ENCODE data around the gene ATP6V1D.
"Not testable (repeated sequence)": the region's sequence is repeated elsewhere in the genome, so short reads cannot be mapped to it uniquely, and the experiment has no call there.

Gene ATP6V1D

DNA sequence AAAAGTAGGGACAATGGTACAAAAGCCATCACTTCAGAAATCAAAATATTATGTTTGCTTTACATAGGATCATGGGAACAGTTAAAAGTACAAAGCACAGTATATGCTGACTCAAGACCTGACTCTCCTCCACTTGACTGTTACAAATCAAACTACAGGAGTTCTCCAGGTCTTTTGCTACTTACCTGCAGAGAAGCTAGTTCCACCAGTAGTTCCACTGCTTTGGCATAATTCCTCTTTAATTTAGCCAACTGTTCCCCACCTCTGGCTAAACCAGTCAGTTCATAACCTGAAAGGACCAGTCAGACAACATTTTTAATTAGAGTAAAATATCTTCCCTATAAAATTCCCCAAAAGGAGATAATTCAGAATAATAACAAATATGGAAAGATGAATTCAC, 14.0 kb downstream of the ATP6V1D start:
- Histone ChIP-seq H3K9me3 (ENCODE audit: insufficient read depth, low read length) (no peaks in the 10 kb centered on the region), H3K4me2 (ENCODE audit: low read depth, low read length, poor library complexity, severe bottlenecking) (no peak overlapping the region), H3K79me2 (ENCODE audit: insufficient read depth, low read length) (no peaks in the 10 kb centered on the region), H3K4me3 (ENCODE audit: insufficient read depth, low read length, poor library complexity, severe bottlenecking) (no peak overlapping the region), H3K9me2 (replicated peaks; ENCODE audit: insufficient read depth, low read length) (no peaks in the 10 kb centered on the region), H2AFZ (ENCODE audit: low read depth, low read length, severe bottlenecking) (no peak overlapping the region), H3F3A (ENCODE audit: insufficient read depth) (no peaks in the 10 kb centered on the region), H3K27ac (ENCODE audit: low read depth, low read length) (no peak overlapping the region), H3K9ac (ENCODE audit: low read length) (no peak overlapping the region), H4K20me1 (ENCODE audit: low read depth, low read length) (no peaks in the 10 kb centered on the region), H3K27me3 (ENCODE audit: low read length) (no peaks in the 10 kb centered on the region), H3K36me3 (ENCODE audit: low read length) (no peaks in the 10 kb centered on the region)
- TF ChIP-seq, protein P1, sequence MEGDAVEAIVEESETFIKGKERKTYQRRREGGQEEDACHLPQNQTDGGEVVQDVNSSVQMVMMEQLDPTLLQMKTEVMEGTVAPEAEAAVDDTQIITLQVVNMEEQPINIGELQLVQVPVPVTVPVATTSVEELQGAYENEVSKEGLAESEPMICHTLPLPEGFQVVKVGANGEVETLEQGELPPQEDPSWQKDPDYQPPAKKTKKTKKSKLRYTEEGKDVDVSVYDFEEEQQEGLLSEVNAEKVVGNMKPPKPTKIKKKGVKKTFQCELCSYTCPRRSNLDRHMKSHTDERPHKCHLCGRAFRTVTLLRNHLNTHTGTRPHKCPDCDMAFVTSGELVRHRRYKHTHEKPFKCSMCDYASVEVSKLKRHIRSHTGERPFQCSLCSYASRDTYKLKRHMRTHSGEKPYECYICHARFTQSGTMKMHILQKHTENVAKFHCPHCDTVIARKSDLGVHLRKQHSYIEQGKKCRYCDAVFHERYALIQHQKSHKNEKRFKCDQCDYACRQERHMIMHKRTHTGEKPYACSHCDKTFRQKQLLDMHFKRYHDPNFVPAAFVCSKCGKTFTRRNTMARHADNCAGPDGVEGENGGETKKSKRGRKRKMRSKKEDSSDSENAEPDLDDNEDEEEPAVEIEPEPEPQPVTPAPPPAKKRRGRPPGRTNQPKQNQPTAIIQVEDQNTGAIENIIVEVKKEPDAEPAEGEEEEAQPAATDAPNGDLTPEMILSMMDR (IDR thresholded peaks at IDR 0.05; ENCODE audit: insufficient read depth, low read length, poor library complexity, severe bottlenecking) = no peak
- no peak for TF ChIP-seq EZH2phosphoT487 (conservative IDR thresholded peaks at IDR 0.05; ENCODE audit: low read length)

DNA sequence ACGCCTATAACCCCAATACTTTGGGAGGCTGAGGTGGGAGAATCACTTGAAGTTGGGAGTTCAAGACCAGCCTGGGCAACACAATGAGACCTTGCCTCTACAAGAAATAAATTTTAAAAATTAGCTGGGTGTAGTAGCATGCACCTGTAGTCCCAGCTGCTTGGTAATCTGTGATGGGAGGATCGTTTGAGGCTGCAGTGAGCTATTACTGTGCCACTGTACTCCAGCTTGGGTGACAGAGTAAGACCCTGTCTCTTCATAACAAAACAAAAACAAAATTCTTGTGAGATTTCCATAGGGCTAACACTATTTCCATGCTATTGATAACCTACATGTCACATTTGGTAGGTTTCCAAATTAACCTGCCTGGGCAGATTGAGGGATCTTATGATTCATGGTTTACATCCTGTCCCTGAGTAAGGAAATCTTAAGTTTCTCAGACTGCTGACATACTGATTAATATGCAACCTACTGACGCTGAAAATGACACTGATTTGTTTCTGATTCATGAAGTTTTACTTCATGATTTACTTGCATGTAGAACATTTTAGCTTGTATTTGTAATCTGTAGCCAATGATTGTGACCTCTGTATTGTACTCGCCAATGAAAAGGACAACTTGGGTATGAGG, 15.9 kb downstream of the ATP6V1D start:
- TF ChIP-seq EZH2phosphoT487 (conservative IDR thresholded peaks at IDR 0.05; ENCODE audit: low read length) = no peak
- TF ChIP-seq, protein P1 (IDR thresholded peaks at IDR 0.05; ENCODE audit: insufficient read depth, low read length, poor library complexity, severe bottlenecking) = no peak
- no peak overlapping the region for H3K27ac ChIP-seq (ENCODE audit: low read depth, low read length)
- H3K4me2 ChIP-seq (ENCODE audit: low read depth, low read length, poor library complexity, severe bottlenecking) = no peak overlapping the region
- H3F3A ChIP-seq (ENCODE audit: insufficient read depth) = no peaks in the 10 kb centered on the region
- 0 out of 2 replicates have a peak, but pooled peaks cover 3% of the 10 kb centered on the region for H3K36me3 ChIP-seq (ENCODE audit: low read length)
- H4K20me1 ChIP-seq (ENCODE audit: low read depth, low read length) = no peaks in the 10 kb centered on the region
- H3K9ac ChIP-seq (ENCODE audit: low read length) = no peak overlapping the region
- no peaks in the 10 kb centered on the region for H3K9me2 ChIP-seq (replicated peaks; ENCODE audit: insufficient read depth, low read length)
- H2AFZ ChIP-seq (ENCODE audit: low read depth, low read length, severe bottlenecking) = no peak overlapping the region
- no peaks in the 10 kb centered on the region for H3K27me3 ChIP-seq (ENCODE audit: low read length)
- H3K79me2 ChIP-seq (ENCODE audit: insufficient read depth, low read length) = no peaks in the 10 kb centered on the region
- no peaks in the 10 kb centered on the region for H3K9me3 ChIP-seq (ENCODE audit: insufficient read depth, low read length)
- no peak overlapping the region for H3K4me3 ChIP-seq (ENCODE audit: insufficient read depth, low read length, poor library complexity, severe bottlenecking)

DNA sequence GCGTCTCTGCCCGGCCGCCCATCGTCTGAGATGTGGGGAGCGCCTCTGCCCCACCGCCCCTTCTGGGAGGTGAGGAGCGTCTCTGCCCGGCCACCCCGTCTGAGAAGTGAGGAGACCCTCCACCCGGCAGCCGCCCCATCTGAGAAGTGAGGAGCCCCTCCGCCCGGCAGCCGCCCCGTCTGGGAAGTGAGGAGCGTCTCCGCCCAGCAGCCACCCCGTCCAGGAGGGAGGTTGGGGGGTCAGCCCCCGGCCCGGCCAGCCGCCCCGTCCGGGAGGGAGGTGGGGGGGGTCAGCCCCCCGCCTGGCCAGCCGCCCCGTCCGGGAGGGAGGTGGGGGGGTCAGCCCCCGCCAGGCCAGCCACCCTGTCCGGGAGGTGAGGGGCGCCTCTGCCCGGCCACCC, 18.4 kb downstream of the ATP6V1D start:
- not testable (repeated sequence) for H2AFZ ChIP-seq (ENCODE audit: low read depth, low read length, severe bottlenecking); H3K27ac ChIP-seq (ENCODE audit: low read depth, low read length); H4K20me1 ChIP-seq (ENCODE audit: low read depth, low read length); H3K9ac ChIP-seq (ENCODE audit: low read length); H3K9me2 ChIP-seq (replicated peaks; ENCODE audit: insufficient read depth, low read length); H3K27me3 ChIP-seq (ENCODE audit: low read length); H3K4me3 ChIP-seq (ENCODE audit: insufficient read depth, low read length, poor library complexity, severe bottlenecking); H3K79me2 ChIP-seq (ENCODE audit: insufficient read depth, low read length); H3K9me3 ChIP-seq (ENCODE audit: insufficient read depth, low read length); H3K4me2 ChIP-seq (ENCODE audit: low read depth, low read length, poor library complexity, severe bottlenecking); H3F3A ChIP-seq (ENCODE audit: insufficient read depth); H3K36me3 ChIP-seq (ENCODE audit: low read length)

DNA sequence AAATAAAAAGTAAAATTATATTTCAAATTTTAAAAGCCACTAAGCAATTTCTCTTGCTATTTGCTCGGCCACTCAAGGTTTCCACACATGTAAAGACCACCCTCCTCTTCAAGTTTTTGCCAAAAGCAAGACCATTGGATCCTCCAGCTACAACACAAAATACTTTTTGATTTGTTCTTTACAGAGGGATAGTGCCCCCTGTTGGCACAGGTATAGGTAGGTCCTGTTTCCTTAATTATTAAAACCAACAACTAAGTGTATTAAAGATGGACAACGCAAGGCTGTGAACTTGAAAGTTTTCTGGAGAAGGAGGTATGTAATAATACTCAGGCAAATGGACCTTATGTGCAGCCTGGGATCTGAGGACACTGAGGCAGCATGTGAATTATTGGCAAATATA, 23.8 kb downstream of the ATP6V1D start:
- TF ChIP-seq EZH2phosphoT487 (conservative IDR thresholded peaks at IDR 0.05; ENCODE audit: low read length) = no peak
- TF ChIP-seq, protein P1 (IDR thresholded peaks at IDR 0.05; ENCODE audit: insufficient read depth, low read length, poor library complexity, severe bottlenecking) = peak; percentile 74
- no peak overlapping the region for H3K4me2 ChIP-seq (ENCODE audit: low read depth, low read length, poor library complexity, severe bottlenecking)

More for the DNA sequence above, 23.8 kb downstream of the ATP6V1D start:
- no peak overlapping the region for H2AFZ ChIP-seq (ENCODE audit: low read depth, low read length, severe bottlenecking)
- H3K79me2 ChIP-seq (ENCODE audit: insufficient read depth, low read length) = no peaks in the 10 kb centered on the region
- H3K27me3 ChIP-seq (ENCODE audit: low read length) = no peaks in the 10 kb centered on the region
- H3K9ac ChIP-seq (ENCODE audit: low read length) = no peak overlapping the region
- no peaks in the 10 kb centered on the region for H3K9me2 ChIP-seq (replicated peaks; ENCODE audit: insufficient read depth, low read length)
- H3F3A ChIP-seq (ENCODE audit: insufficient read depth) = no peaks in the 10 kb centered on the region
- H3K27ac ChIP-seq (ENCODE audit: low read depth, low read length) = no peak overlapping the region
- no peaks in the 10 kb centered on the region for H3K9me3 ChIP-seq (ENCODE audit: insufficient read depth, low read length)
- H3K36me3 ChIP-seq (ENCODE audit: low read length) = peaks cover 16% of the 10 kb centered on the region
- no peak overlapping the region for H3K4me3 ChIP-seq (ENCODE audit: insufficient read depth, low read length, poor library complexity, severe bottlenecking)
- H4K20me1 ChIP-seq (ENCODE audit: low read depth, low read length) = no peaks in the 10 kb centered on the region
